K562 (cell line): Measurements from ENCODE around the gene UBL5. TPM values are rescaled to one million over a fixed set of nuclear protein-coding genes. Genes with fewer than 3 reads are reported as not detected.

Experiments
- ATAC-seq: fragments of 200-7000 bp; cut with Tn5 transposase; 3 replicates; pipeline ENCODE4 v1.9.1; 2020; ENCODE audit warnings: moderate library complexity
- BruUV-seq: library from RNA; stranded (reverse); fragments of 400-500 nt; replicated peaks from 2 replicates; lab custom pipeline; 2021; lab: Mats Ljungman, UMichigan
- CTCF ChIA-PET: fragments of 300-600 bp; formaldehyde crosslinking; extraction: SDS; loops from one replicate; lab custom pipeline; 2021; ENCODE audit warnings: low intra/inter-chr PET ratio; lab: Yijun Ruan, JAX
- POLR2A ChIA-PET: fragments of 300-600, 350-650 bp; sonication (Branson Sonifier 250); formaldehyde crosslinking; extraction: SDS; loops from one replicate; lab custom pipeline; 2021; ENCODE audit warnings: antibody characterized with exemption, inconsistent platforms; lab: Yijun Ruan, JAX
- DNase-seq, 4 experiments: peaks; one replicate each; pipeline versions ENCODE4 v3.0.0 to v3.0.0-alpha.2; 2011 to 2018; ENCODE audit warnings: low spot score in 3 of 4, mixed read lengths in 3 of 4; ENCODE audit errors: extremely low read depth in 1 of 4
- FAIRE-seq: peaks from 2 replicates; lab custom pipeline; 2011; peaks lifted over from hg19 to GRCh38; lab: Jason Lieb, UNC
- H2AFZ ChIP-seq: 2 replicates; pipeline ENCODE4 v1.6.0; 2011; ENCODE audit warnings: low read depth, low read length, control low read depth, inconsistent platforms
- H3K27ac ChIP-seq: fragments of 200-600 bp; 3 replicates; pipeline ENCODE4 v1.8.0; 2011; ENCODE audit warnings: low read depth, mild to moderate bottlenecking, control low read depth, inconsistent platforms, low read length, moderate library complexity, mixed read lengths; ENCODE audit errors: extremely low read depth
- H3K27me3 ChIP-seq, 2 experiments: fragments of 300-600 bp in 1 of 2; 2 replicates in 1 of 2; 3 replicates in 1 of 2; pipeline versions ENCODE4 v1.6.0 to v1.8.0; 2011; ENCODE audit warnings: inconsistent platforms in 2 of 2, low read length in 2 of 2, mild to moderate bottlenecking in 1 of 2, mixed read lengths in 1 of 2, moderate library complexity in 1 of 2; ENCODE audit not compliant: control insufficient read depth in 2 of 2, insufficient read depth in 2 of 2
- H3K36me3 ChIP-seq: fragments of 300-600 bp; 3 replicates; pipeline ENCODE4 v1.8.0; 2011; ENCODE audit warnings: mild to moderate bottlenecking, low read length, inconsistent platforms; ENCODE audit not compliant: control insufficient read depth, insufficient read depth
- H3K4me1 ChIP-seq, 2 experiments: fragments of 200-600 bp in 1 of 2; replicated peaks in 1 of 2; 2 replicates in 1 of 2; 3 replicates in 1 of 2; pipeline versions ENCODE4 v1.5.1 to v1.8.0; 2011; ENCODE audit warnings: inconsistent platforms in 2 of 2, low read length in 2 of 2, mild to moderate bottlenecking in 1 of 2, mixed read lengths in 1 of 2, moderate library complexity in 1 of 2; ENCODE audit not compliant: control insufficient read depth in 2 of 2, insufficient read depth in 2 of 2
- H3K4me2 ChIP-seq: 2 replicates; pipeline ENCODE4 v1.6.1; 2011; ENCODE audit warnings: low read length, control low read depth, inconsistent platforms, mixed read lengths; ENCODE audit not compliant: insufficient read depth
- H3K4me3 ChIP-seq: fragments of 200-600 bp; sonication (generic), shearing (Covaris generic); 2 replicates; pipeline ENCODE4 v1.5.1; 2016; ENCODE audit warnings: control low read depth, inconsistent platforms
- H3K79me2 ChIP-seq: fragments of 200-600 bp; 3 replicates; pipeline ENCODE4 v1.8.0; 2011; ENCODE audit warnings: low read length, inconsistent platforms; ENCODE audit not compliant: control insufficient read depth, insufficient read depth
- H3K9ac ChIP-seq, 2 experiments: 2 replicates each; pipeline versions ENCODE4 v1.6.0 to v1.6.1; 2011; ENCODE audit warnings: low read depth in 2 of 2, low read length in 2 of 2, control low read depth in 1 of 2, inconsistent platforms in 1 of 2, mild to moderate bottlenecking in 1 of 2, mixed read lengths in 1 of 2; ENCODE audit not compliant: insufficient read depth in 1 of 2
- H3K9me1 ChIP-seq: one replicate; pipeline ENCODE4 v1.6.0; 2011; ENCODE audit warnings: inconsistent platforms, mild to moderate bottlenecking, low read length, moderate library complexity; ENCODE audit not compliant: control insufficient read depth, insufficient read depth
- H3K9me3 ChIP-seq: replicated peaks from 2 replicates; pipeline ENCODE4 v1.5.1; 2011; ENCODE audit warnings: low read depth, low read length, inconsistent platforms; ENCODE audit not compliant: control insufficient read depth, insufficient read depth
- H4K20me1 ChIP-seq: replicated peaks from 2 replicates; pipeline ENCODE4 v1.6.1; 2011; ENCODE audit warnings: low read length, inconsistent platforms, mixed read lengths; ENCODE audit not compliant: control insufficient read depth, insufficient read depth
- ATF3 ChIP-seq, 2 experiments: fragments of 450-650 bp in 1 of 2; sonication (generic) in 1 of 2; formaldehyde crosslinking in 1 of 2; IDR thresholded peaks in 1 of 2; conservative IDR thresholded peaks in 1 of 2; 2 replicates each; pipeline versions ENCODE4 v1.6.1 to v1.8.1; 2016 to 2023; ENCODE audit warnings: mild to moderate bottlenecking in 2 of 2, moderate library complexity in 2 of 2, inconsistent platforms in 1 of 2, missing genetic modification reagents in 1 of 2
- CHD4 ChIP-seq: fragments of 200-600 bp; sonication (generic); IDR thresholded peaks from 3 replicates; pipeline ENCODE4 v1.6.1; 2012; ENCODE audit warnings: low read depth, mild to moderate bottlenecking, mixed read lengths, low read length, inconsistent platforms; ENCODE audit not compliant: insufficient read depth, insufficient replicate concordance, poor library complexity, severe bottlenecking
- CREB1 ChIP-seq, 2 experiments: sonication (generic) in 1 of 2; formaldehyde crosslinking in 1 of 2; IDR thresholded peaks; 2 replicates each; pipeline versions ENCODE4 v1.6.1 to v1.8.0; 2012 to 2022; ENCODE audit warnings: inconsistent platforms in 1 of 2, mild to moderate bottlenecking in 1 of 2, missing genetic modification reagents in 1 of 2, moderate library complexity in 1 of 2
- ELF4 ChIP-seq: fragments of 450-650 bp; formaldehyde crosslinking; IDR thresholded peaks from 2 replicates; pipeline ENCODE4 v1.4.0; 2022; ENCODE audit warnings: missing genetic modification characterization
- ETS1 ChIP-seq: conservative IDR thresholded peaks from 2 replicates; pipeline ENCODE4 v1.6.1; 2011; ENCODE audit warnings: low read depth, mild to moderate bottlenecking, low read length; ENCODE audit not compliant: control insufficient read depth
- ETV1 ChIP-seq: fragments of 450-650 bp; conservative IDR thresholded peaks from 2 replicates; pipeline ENCODE4 v1.6.1; 2016; ENCODE audit warnings: missing genetic modification characterization, control low read depth, low read depth, missing compliant biosample characterization
- GABPB1 ChIP-seq: sonication (generic); formaldehyde crosslinking; IDR thresholded peaks from 2 replicates; pipeline ENCODE4 v1.8.0; 2022; ENCODE audit warnings: mild to moderate bottlenecking, missing genetic modification reagents
- GTF2F1 ChIP-seq: IDR thresholded peaks from 2 replicates; pipeline ENCODE4 v1.6.1; 2011; ENCODE audit warnings: low read depth, low read length, improper control_type of control experiment
- ILK ChIP-seq: fragments of 450-650 bp; IDR thresholded peaks from 2 replicates; pipeline ENCODE4 v1.6.1; 2016; ENCODE audit warnings: missing genetic modification characterization, low read depth, mild to moderate bottlenecking, missing compliant biosample characterization, moderate library complexity, borderline replicate concordance
- MCM5 ChIP-seq: fragments of 450-650 bp; IDR thresholded peaks from 2 replicates; pipeline ENCODE4 v1.6.1; 2016; ENCODE audit warnings: low read depth
- NCOA6 ChIP-seq: fragments of 450-650 bp; IDR thresholded peaks from 2 replicates; pipeline ENCODE4 v1.6.1; 2017; ENCODE audit warnings: mild to moderate bottlenecking
- NR2C1 ChIP-seq, 2 experiments: fragments of 450-650 bp; IDR thresholded peaks; 2 replicates each; pipeline ENCODE4 v1.6.1; 2017; ENCODE audit warnings: mild to moderate bottlenecking in 2 of 2, antibody characterized with exemption in 1 of 2, inconsistent platforms in 1 of 2, missing compliant biosample characterization in 1 of 2, missing genetic modification characterization in 1 of 2
- ZNF12 ChIP-seq: sonication (generic); formaldehyde crosslinking; IDR thresholded peaks from 2 replicates; pipeline ENCODE4 v1.4.0; 2020; ENCODE audit warnings: mild to moderate bottlenecking, missing genetic modification reagents
- ZNF354B ChIP-seq: fragments of 250-450 bp; sonication (Bioruptor Pico); IDR thresholded peaks from 2 replicates; pipeline ENCODE4 v1.4.0; 2020
- ZNF408 ChIP-seq: fragments of 250-450 bp; sonication (Bioruptor Pico); IDR thresholded peaks from 2 replicates; pipeline ENCODE4 v1.4.0; 2020; ENCODE audit warnings: low read depth, mild to moderate bottlenecking, moderate library complexity
- WGBS: fragments of 100-300 bp; shearing (Covaris generic); methylation state at CpG from one replicate; pipeline ENCODE4 v1.1.6; 2016; ENCODE audit warnings: low coverage, mixed read lengths; ENCODE audit not compliant: insufficient coverage; ENCODE audit errors: missing lambda C conversion rate; 5-methylcytosine and 5-hydroxymethylcytosine counted together
- in situ Hi-C: fragments of 300-500 bp; cut with MboI; formaldehyde crosslinking; loops from 4 replicates; pipeline ENCODE4 v1.15.0; 2018; ENCODE audit warnings: inconsistent platforms, mixed read lengths
- intact Hi-C: fragments of 100-400 bp; cut with micrococcal nuclease; formaldehyde crosslinking; loops from 2 replicates; pipeline ENCODE4 v1.14.2; 2022
- polyA plus RNA-seq, 8 experiments: library from polyadenylated mRNA; depleted of rRNA in 4 of 8; stranded (reverse) in 5 of 8; unstranded in 3 of 8; fragments of >200 nt; fragmentation: Nextera tagmentation in 2 of 8; fragmentation: Illumina TruSeq in 1 of 8; extraction: Ambion mirVana in 2 of 8; extraction: Trizol in 1 of 8; gene quantifications; 2 replicates each; pipeline versions ENCODE4 v1.2.1 to v1.2.3, GENCODE V29; 2011 to 2014; ENCODE audit warnings: inconsistent platforms in 1 of 8, missing spikeins in 1 of 8
- total RNA-seq, 7 experiments: library from RNA; depleted of rRNA in 6 of 7; stranded (reverse); fragments of >200 nt in 6 of 7; fragmentation: Illumina TruSeq in 2 of 7; extraction: Trizol in 2 of 7; gene quantifications; 2 replicates each; pipeline versions ENCODE4 v1.2.1 to v1.2.3, GENCODE V29; 2011 to 2021; ENCODE audit warnings: low replicate concordance in 1 of 7
- TF ChIP-seq, protein P1 (sequence below), 3 experiments: IDR thresholded peaks in 2 of 3; conservative IDR thresholded peaks in 1 of 3; 2 replicates each; pipeline ENCODE4 v1.5.1; 2011 to 2012; ENCODE audit warnings: low read length in 3 of 3, mild to moderate bottlenecking in 3 of 3, control low read depth in 2 of 3, improper control_type of control experiment in 1 of 3, inconsistent platforms in 1 of 3, low read depth in 1 of 3, mixed read lengths in 1 of 3, moderate library complexity in 1 of 3; ENCODE audit not compliant: insufficient read depth in 2 of 3

UBL5 gene
- total and polyA plus RNA-seq, 9 of the 15 experiments (the other 6 are each of a cell fraction or from before 2014, with no cell fraction given) = 410 to 1,266 (median 613) TPM

DNA sequence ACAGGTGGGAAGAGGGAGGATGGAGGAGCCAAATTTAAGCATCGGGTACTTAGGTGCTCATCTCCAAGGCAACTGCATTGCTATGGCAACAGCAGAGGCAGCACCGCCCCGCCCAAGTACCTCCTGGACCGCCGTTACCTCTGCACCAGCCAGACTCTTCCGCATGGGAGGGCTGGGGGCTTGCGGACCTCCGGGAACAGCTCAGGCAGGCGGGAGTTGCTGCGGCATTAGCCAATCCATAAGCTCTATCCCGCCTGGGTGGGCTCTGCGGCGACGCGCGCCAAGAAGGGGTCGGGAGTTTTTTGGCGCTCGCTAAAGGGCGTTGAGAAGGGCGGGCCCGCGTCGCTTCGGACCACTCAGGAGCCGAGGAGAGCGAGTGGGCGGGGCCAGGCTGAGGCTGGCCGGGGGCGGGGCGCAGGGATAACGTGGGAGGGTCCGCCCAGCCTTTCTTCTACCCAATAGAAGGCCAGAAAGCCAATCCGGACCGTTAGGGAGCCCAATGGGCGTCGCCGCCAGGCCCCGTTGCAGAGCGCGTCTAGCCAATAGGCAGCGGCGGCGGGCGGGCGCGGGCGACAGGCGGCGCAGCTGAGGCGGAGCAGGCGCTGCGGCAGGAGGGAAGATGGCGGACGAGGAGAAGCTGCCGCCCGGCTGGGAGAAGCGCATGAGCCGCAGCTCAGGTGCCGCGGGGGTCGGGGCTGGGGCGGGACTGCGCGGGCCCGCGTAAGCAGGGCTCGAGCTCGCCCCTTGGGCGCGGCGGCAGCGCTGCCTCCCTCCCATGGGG, 7.2 kb downstream of the UBL5 start, which contains the start of gene PIN1:
TSS of gene PIN1 (plus strand) at position 593 of the 781 bp plus-strand sequence. CDS start at position 620, 27 bp downstream.
- CTCF ChIA-PET = no interaction called here
- Histone ChIP-seq H3K27me3 (no peaks in the 10 kb centered on the region), H3K9me3 (no peaks in the 10 kb centered on the region), H3K27ac (peak within 1 kb of the TSS; percentile 41; the same call in 2 of the 3 replicates), H3K9ac (peak within 1 kb of the TSS; percentile 75 to 93), H3K4me3 (peak within 1 kb of the TSS; percentile 96), H3K9me1 (no peaks in the 10 kb centered on the region), H2AFZ (peak within 1 kb of the TSS; percentile 95), H3K79me2 (peaks cover 20% of the 10 kb centered on the region), H3K36me3 (peaks cover 36% of the 10 kb centered on the region; the same call in 2 of the 3 replicates), H4K20me1 (no peaks in the 10 kb centered on the region), H3K4me1 (peaks cover 8 to 17% of the 10 kb centered on the region in 2 experiments; a peak in 3 of 5 replicates), H3K4me2 (peak within 1 kb of the TSS; percentile 97)
- FAIRE-seq (peak; percentile 89), ATAC-seq (peak; percentile 99), DNase-seq (peak; percentile 96 to 99 (median 98))
- under 1% methylated on average over 49 of the region's 73 CpGs for WGBS
- POLR2A ChIA-PET = interaction anchor here (0.9 kb wide), 1 partner anchor 10 kb away, joined by 3 read pairs; no protein-coding TSS in a partner anchor
- in situ Hi-C loops (no loop called here), intact Hi-C loops (no loop called here)
- BruUV-seq = no TSS peak
- TF ChIP-seq ETS1 (no peak), CHD4 (no peak), ZNF408 (CRISPR knock-in tag) (no peak), NR2C1 (IDR thresholded peaks at IDR 0.05) (no peak), NR2C1 (tag; IDR thresholded peaks at IDR 0.05) (no peak), ZNF12 (CRISPR knock-in tag) (no peak), ILK (tag) (no peak), ATF3 (IDR thresholded peaks at IDR 0.05) (no peak), ATF3 (CRISPR knock-in tag; conservative IDR thresholded peaks at IDR 0.05) (no peak), ELF4 (CRISPR knock-in tag) (0 out of 2 replicates have a peak, but pooled peaks have one; percentile 51), GABPB1 (peak; percentile 45; the same call in 1 of the 2 replicates), NCOA6 (no peak), GTF2F1 (no peak), MCM5 (no peak), CREB1 (IDR thresholded peaks at IDR 0.05) (peak; percentile 84), CREB1 (CRISPR knock-in tag; IDR thresholded peaks at IDR 0.05) (peak; percentile 67), ZNF354B (no peak), ETV1 (tag) (no peak)
- TF ChIP-seq, protein P1, sequence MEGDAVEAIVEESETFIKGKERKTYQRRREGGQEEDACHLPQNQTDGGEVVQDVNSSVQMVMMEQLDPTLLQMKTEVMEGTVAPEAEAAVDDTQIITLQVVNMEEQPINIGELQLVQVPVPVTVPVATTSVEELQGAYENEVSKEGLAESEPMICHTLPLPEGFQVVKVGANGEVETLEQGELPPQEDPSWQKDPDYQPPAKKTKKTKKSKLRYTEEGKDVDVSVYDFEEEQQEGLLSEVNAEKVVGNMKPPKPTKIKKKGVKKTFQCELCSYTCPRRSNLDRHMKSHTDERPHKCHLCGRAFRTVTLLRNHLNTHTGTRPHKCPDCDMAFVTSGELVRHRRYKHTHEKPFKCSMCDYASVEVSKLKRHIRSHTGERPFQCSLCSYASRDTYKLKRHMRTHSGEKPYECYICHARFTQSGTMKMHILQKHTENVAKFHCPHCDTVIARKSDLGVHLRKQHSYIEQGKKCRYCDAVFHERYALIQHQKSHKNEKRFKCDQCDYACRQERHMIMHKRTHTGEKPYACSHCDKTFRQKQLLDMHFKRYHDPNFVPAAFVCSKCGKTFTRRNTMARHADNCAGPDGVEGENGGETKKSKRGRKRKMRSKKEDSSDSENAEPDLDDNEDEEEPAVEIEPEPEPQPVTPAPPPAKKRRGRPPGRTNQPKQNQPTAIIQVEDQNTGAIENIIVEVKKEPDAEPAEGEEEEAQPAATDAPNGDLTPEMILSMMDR (IDR thresholded peaks at IDR 0.05 in 2 of 3, conservative IDR thresholded peaks at IDR 0.05 in 1 of 3; ENCODE audit: insufficient read depth in 2 of 3, low read depth in 1 of 3, low read length in 3 of 3) = peak; percentile 63 to 71 (median 65); a peak in 5 of 6 replicates
